DOHH2 (cell line): Measurements from ENCODE around the gene SSBP3.

Experiments used
- EZH2phosphoT487 ChIP-seq: fragments of 200-600 bp; sonication (generic); IDR thresholded peaks from 2 replicates; pipeline ENCODE4 v1.6.1; 2017; ENCODE audit warnings: borderline replicate concordance, mild to moderate bottlenecking, antibody characterized with exemption, low read length, moderate library complexity, mixed read lengths
- TF ChIP-seq, protein P1 (sequence below): fragments of 200-600 bp; sonication (generic); IDR thresholded peaks from one replicate; pipeline ENCODE4 v1.5.1; 2014; ENCODE audit warnings: antibody characterized with exemption, mild to moderate bottlenecking, low read depth, low read length; ENCODE audit not compliant: poor library complexity, severe bottlenecking

- TF ChIP-seq, protein P1, sequence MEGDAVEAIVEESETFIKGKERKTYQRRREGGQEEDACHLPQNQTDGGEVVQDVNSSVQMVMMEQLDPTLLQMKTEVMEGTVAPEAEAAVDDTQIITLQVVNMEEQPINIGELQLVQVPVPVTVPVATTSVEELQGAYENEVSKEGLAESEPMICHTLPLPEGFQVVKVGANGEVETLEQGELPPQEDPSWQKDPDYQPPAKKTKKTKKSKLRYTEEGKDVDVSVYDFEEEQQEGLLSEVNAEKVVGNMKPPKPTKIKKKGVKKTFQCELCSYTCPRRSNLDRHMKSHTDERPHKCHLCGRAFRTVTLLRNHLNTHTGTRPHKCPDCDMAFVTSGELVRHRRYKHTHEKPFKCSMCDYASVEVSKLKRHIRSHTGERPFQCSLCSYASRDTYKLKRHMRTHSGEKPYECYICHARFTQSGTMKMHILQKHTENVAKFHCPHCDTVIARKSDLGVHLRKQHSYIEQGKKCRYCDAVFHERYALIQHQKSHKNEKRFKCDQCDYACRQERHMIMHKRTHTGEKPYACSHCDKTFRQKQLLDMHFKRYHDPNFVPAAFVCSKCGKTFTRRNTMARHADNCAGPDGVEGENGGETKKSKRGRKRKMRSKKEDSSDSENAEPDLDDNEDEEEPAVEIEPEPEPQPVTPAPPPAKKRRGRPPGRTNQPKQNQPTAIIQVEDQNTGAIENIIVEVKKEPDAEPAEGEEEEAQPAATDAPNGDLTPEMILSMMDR = no peak
- no peak for TF ChIP-seq EZH2phosphoT487
These were observed 176.8 kb downstream of the SSBP3 start for GRCh38 chr1:54229281-54229891.
